ENCODE results near the gene WDR4.

DNA sequence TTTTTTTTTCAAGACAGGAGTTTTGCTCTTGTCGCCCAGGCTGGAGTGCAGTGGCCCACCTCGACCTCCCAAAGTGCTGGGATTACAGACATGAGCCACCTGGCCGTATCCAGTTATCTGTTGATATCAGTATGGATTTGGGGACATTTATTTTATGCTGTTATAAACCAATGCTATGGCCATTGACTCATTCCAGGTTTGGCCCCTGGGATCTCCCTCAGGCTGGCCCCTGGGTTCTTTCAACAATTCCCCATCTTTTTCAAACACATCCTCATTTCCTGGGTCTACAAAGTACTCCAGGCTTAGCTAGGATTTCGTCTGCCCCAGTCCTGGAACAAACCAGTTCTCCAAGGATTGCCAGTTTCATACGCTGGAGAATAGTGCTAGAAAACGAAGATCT, 44.1 kb downstream of the WDR4 start:
- TF ChIP-seq, protein P1, sequence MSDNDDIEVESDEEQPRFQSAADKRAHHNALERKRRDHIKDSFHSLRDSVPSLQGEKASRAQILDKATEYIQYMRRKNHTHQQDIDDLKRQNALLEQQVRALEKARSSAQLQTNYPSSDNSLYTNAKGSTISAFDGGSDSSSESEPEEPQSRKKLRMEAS (IDR thresholded peaks at IDR 0.05; ENCODE audit: low read depth) = no peak
- TF ChIP-seq MEF2A (IDR thresholded peaks at IDR 0.05; ENCODE audit: borderline replicate concordance, low read depth) (no peak), YY1 (IDR thresholded peaks at IDR 0.05; ENCODE audit: low read depth) (no peak), MXI1 (IDR thresholded peaks at IDR 0.05; ENCODE audit: low read depth, low read length) (no peak), NRF1 (IDR thresholded peaks at IDR 0.05; ENCODE audit: low read depth, low read length) (no peak), POLR2AphosphoS5 (IDR thresholded peaks at IDR 0.05; ENCODE audit: low read depth, low read length) (no peak), JUND (IDR thresholded peaks at IDR 0.05) (no peak)
- TF ChIP-seq, protein P2, sequence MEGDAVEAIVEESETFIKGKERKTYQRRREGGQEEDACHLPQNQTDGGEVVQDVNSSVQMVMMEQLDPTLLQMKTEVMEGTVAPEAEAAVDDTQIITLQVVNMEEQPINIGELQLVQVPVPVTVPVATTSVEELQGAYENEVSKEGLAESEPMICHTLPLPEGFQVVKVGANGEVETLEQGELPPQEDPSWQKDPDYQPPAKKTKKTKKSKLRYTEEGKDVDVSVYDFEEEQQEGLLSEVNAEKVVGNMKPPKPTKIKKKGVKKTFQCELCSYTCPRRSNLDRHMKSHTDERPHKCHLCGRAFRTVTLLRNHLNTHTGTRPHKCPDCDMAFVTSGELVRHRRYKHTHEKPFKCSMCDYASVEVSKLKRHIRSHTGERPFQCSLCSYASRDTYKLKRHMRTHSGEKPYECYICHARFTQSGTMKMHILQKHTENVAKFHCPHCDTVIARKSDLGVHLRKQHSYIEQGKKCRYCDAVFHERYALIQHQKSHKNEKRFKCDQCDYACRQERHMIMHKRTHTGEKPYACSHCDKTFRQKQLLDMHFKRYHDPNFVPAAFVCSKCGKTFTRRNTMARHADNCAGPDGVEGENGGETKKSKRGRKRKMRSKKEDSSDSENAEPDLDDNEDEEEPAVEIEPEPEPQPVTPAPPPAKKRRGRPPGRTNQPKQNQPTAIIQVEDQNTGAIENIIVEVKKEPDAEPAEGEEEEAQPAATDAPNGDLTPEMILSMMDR (IDR thresholded peaks at IDR 0.05) = no peak
